ENCODE data around the gene CCNDBP1. TPM values are rescaled to one million over a fixed set of nuclear protein-coding genes. Genes with fewer than 3 reads are reported as not detected.

Gene CCNDBP1
- total RNA-seq, 2 experiments from 2014 or later, result 60.5 to 78.4 TPM

DNA sequence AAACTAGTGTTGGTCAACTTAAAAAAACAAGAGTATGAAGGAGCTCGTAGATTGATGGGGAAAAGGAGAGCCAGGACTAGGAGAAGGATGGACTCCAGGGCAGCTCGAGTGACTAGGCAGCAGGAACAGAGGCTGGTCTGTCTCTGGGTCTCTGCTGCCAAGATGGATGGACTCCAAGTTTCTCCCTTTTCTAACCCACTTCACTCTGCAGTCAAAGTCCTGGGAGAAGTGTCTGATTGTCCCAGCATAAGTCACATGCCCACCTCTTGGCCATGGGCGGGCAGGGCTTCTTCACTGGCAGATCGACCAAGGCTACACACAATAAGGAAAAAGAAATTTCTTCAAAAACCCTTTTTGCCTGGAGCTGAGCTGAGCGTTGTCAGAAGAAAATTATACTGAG lies 44.8 kb downstream of the CCNDBP1 start:
- ATAC-seq (no peak), DNase-seq (no peak)
- peaks cover 11% of the 10 kb centered on the region for H3K27me3 Mint-ChIP-seq
- H3K36me3 Mint-ChIP-seq, result no peaks in the 10 kb centered on the region
- no peaks in the 10 kb centered on the region for H3K9me3 Mint-ChIP-seq (ENCODE audit: low read depth)
- H3K27ac Mint-ChIP-seq, result no peak overlapping the region
- no peak overlapping the region for H3K4me3 Mint-ChIP-seq
- CTCF ChIA-PET, result interaction anchor here (0.6 to 2.3 kb wide), 4 partner anchors 21 to 56 kb away, joined by 3 to 16 read pairs (median 5); no protein-coding TSS in a partner anchor
- peaks cover 11% of the 10 kb centered on the region for H3K4me1 Mint-ChIP-seq

DNA sequence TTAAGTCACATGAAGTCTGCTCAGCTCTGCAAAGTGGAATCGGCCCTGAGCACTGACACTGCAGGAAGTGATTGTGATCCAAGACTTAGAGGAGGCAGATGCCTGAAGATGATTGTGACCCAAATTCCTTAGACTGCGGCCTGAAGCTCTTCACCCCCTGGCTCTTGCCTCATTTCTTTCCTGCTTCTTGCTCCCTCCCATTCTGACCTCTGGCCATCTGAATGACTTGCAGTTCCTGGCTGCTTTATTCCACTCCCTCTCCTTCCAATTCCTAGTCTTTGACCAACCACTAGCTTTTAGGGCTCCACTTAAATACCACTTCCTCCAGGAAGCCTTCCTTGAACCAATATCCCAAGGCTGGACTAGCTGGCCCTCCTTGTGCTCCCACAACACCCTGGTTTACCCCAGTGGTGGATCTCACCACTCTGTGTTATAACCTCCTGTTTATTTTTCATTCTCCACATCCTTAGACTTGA lies 45.5 kb downstream of the CCNDBP1 start:
- DNase-seq, result no peak
- Mint-ChIP-seq H3K4me1 (peaks cover 8% of the 10 kb centered on the region), H3K36me3 (no peaks in the 10 kb centered on the region), H3K27me3 (peaks cover 11% of the 10 kb centered on the region), H3K9me3 (ENCODE audit: low read depth) (no peaks in the 10 kb centered on the region), H3K4me3 (no peak overlapping the region), H3K27ac (no peak overlapping the region)
- CTCF ChIA-PET, result interaction anchor here (1.0 to 1.4 kb wide), 2 partner anchors 49 to 55 kb away, joined by 4 read pairs; no protein-coding TSS in a partner anchor
- no peak for ATAC-seq

DNA sequence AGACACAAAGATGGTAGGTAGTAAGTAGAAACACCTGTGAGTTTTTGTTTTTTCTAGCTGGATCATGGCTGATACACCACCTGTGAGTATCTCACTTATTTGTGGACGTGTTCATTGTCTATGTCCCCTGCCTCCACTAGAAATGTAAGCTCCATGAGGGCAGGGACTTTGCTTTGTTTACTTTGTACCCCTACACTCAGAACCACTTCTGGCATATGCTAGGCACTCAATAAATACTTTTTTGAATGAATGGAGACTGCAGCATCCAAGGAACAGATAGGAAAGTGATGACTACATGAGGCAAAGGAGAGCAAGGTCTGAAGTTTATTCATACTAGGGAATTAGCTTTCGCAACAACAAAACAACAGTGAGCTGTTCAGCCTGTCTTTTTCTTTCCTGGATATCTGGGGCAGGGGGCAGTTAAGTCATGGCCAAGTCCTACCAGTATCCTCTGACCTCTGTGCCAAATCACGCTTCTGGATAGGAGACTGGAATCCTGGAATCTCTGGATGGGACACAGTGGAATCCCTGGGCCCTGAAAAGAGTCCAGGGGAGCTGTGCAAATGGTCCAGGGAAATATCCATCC lies 47.2 kb downstream of the CCNDBP1 start:
- ATAC-seq, result no peak
- CTCF ChIA-PET, result interaction anchor here (0.8 to 1.5 kb wide), 3 partner anchors 9 to 53 kb away, joined by 3 to 5 read pairs (median 3); no protein-coding TSS in a partner anchor
- Mint-ChIP-seq H3K36me3 (no peaks in the 10 kb centered on the region), H3K27ac (no peak overlapping the region), H3K9me3 (ENCODE audit: low read depth) (no peaks in the 10 kb centered on the region), H3K4me1 (peaks cover 5% of the 10 kb centered on the region), H3K27me3 (peaks cover 11% of the 10 kb centered on the region), H3K4me3 (no peak overlapping the region)
- no peak for DNase-seq

DNA sequence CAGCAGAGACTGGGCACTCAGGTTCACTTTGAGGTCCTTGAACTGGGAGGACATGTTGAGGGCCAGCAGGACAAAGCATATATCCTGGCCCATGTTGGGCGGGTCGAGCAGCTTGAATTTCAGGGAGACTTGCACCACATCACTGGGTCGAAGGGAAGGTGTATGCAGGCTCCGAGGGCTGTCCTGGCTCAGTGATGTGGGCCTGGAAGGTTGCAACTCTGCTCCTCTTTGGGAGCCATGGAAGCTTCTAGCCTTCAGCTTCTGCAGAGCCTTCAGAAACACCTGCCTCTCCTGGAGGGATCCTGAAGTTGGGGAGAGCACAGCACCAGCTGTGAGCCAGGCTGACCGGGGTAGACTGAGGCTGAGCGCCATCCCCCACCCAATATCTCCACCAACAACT lies 50.3 kb downstream of the CCNDBP1 start:
- DNase-seq, result no peak
- H3K27me3 Mint-ChIP-seq, result no peaks in the 10 kb centered on the region
- no peak for ATAC-seq
- no peak overlapping the region for H3K4me3 Mint-ChIP-seq
- H3K27ac Mint-ChIP-seq, result no peak overlapping the region
- CTCF ChIA-PET, result interaction anchor here (2.6 kb wide), 1 partner anchor 10 kb away, joined by 14 read pairs; no protein-coding TSS in a partner anchor
- no peaks in the 10 kb centered on the region for H3K36me3 Mint-ChIP-seq
- no peaks in the 10 kb centered on the region for H3K9me3 Mint-ChIP-seq (ENCODE audit: low read depth)
- peaks cover 32% of the 10 kb centered on the region for H3K4me1 Mint-ChIP-seq

GRCh38 chr15:43237842-43238470 lies 52.8 kb downstream of the CCNDBP1 start:
- Mint-ChIP-seq H3K27ac (no peak overlapping the region), H3K36me3 (no peaks in the 10 kb centered on the region), H3K4me1 (peaks cover 32% of the 10 kb centered on the region), H3K9me3 (ENCODE audit: low read depth) (no peaks in the 10 kb centered on the region), H3K4me3 (no peak overlapping the region), H3K27me3 (no peaks in the 10 kb centered on the region)
- no peak for ATAC-seq
- no peak for DNase-seq
- CTCF ChIA-PET, result interaction anchor here (1.6 to 6.9 kb wide), 3 partner anchors 12 to 48 kb away, joined by 3 to 37 read pairs (median 16); no protein-coding TSS in a partner anchor

DNA sequence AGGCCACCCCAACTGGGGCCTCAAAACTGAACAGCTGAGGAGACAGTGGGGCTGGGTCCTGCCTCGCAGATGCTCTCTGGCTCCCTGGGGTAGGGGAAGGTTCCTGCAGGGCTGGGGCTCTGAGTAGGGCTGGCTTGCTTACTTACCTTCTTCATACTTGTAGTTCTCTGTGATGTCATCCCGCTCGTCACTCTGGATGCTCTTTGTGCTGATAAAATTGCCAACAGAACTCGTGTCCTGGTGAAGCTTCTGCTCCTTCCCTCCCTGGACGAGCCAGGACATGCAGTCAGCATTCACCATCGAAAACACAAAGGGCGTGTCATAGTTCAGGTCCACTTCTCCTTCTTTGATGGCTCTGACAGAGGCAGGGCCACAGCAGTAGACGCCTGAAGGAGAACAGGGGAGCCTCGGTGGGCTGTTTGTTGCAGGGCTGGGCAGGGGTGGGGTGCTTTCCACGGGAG lies 53.5 kb downstream of the CCNDBP1 start:
- Mint-ChIP-seq H3K4me3 (no peak overlapping the region), H3K36me3 (no peaks in the 10 kb centered on the region), H3K27me3 (no peaks in the 10 kb centered on the region), H3K4me1 (peaks cover 27% of the 10 kb centered on the region), H3K9me3 (ENCODE audit: low read depth) (no peaks in the 10 kb centered on the region), H3K27ac (no peak overlapping the region)
- CTCF ChIA-PET, result interaction anchor here (0.7 to 6.9 kb wide), 5 partner anchors 10 to 155 kb away, joined by 3 to 37 read pairs (median 4); no protein-coding TSS in a partner anchor
- ATAC-seq (no peak), DNase-seq (no peak)

- CTCF ChIA-PET, result interaction anchor here (1.0 to 6.9 kb wide), 5 partner anchors 9 to 46 kb away, joined by 3 to 37 read pairs (median 4); no protein-coding TSS in a partner anchor
- ATAC-seq (peak; percentile 70), DNase-seq (peak; percentile 75)
- Mint-ChIP-seq H3K27ac (peak overlapping the region; percentile 69), H3K4me3 (no peak overlapping the region), H3K4me1 (peaks cover 28% of the 10 kb centered on the region), H3K36me3 (no peaks in the 10 kb centered on the region), H3K9me3 (ENCODE audit: low read depth) (no peaks in the 10 kb centered on the region), H3K27me3 (no peaks in the 10 kb centered on the region)
These were observed 54.7 kb downstream of the CCNDBP1 start for GRCh38 chr15:43239732-43240491.

- no peak overlapping the region for H3K4me3 Mint-ChIP-seq
- CTCF ChIA-PET, result interaction anchor here (1.1 to 6.9 kb wide), 3 partner anchors 8 to 44 kb away, joined by 3 to 37 read pairs (median 16); no protein-coding TSS in a partner anchor
- H3K36me3 Mint-ChIP-seq, result no peaks in the 10 kb centered on the region
- peaks cover 28% of the 10 kb centered on the region for H3K4me1 Mint-ChIP-seq
- H3K9me3 Mint-ChIP-seq (ENCODE audit: low read depth), result no peaks in the 10 kb centered on the region
- no peak for DNase-seq
- no peak for ATAC-seq
- H3K27me3 Mint-ChIP-seq, result peaks cover 4% of the 10 kb centered on the region
- H3K27ac Mint-ChIP-seq, result no peak overlapping the region
These were observed 55.9 kb downstream of the CCNDBP1 start for GRCh38 chr15:43241100-43241499.

DNA sequence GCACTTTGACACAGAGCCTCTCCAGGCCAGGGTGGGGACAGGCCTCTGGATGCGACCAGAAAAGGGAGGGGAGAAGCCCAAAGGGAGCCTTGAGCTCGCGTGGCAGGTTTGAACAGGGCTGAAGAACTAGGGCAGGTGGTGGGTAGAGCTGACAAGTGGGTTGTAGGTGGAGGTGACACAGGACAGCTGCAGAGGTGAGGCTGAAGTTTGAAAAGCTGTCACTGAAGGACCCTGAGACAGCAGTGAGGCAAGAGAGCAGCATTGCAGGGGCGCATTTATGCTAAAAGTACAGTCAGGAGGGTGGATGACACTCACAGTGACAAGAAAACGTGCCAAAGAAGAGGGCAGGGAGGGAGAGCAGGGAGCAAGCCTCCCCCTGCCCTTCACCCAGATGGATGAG lies 57.4 kb downstream of the CCNDBP1 start:
- Mint-ChIP-seq H3K4me1 (peaks cover 28% of the 10 kb centered on the region), H3K9me3 (ENCODE audit: low read depth) (no peaks in the 10 kb centered on the region), H3K36me3 (no peaks in the 10 kb centered on the region), H3K4me3 (no peak overlapping the region), H3K27ac (no peak overlapping the region), H3K27me3 (peaks cover 9% of the 10 kb centered on the region)
- CTCF ChIA-PET, result interaction anchor here (6.9 kb wide), 1 partner anchor 16 kb away, joined by 37 read pairs; no protein-coding TSS in a partner anchor
- ATAC-seq (no peak), DNase-seq (no peak)

GRCh38 chr15:43243020-43243645 lies 57.9 kb downstream of the CCNDBP1 start:
- H3K36me3 Mint-ChIP-seq, result no peaks in the 10 kb centered on the region
- no peak overlapping the region for H3K27ac Mint-ChIP-seq
- DNase-seq (no peak), ATAC-seq (no peak)
- CTCF ChIA-PET, result interaction anchor here (1.0 to 6.9 kb wide), 2 partner anchors 17 to 42 kb away, joined by 4 to 37 read pairs; no protein-coding TSS in a partner anchor
- H3K4me3 Mint-ChIP-seq, result no peak overlapping the region
- peaks cover 25% of the 10 kb centered on the region for H3K4me1 Mint-ChIP-seq
- H3K9me3 Mint-ChIP-seq (ENCODE audit: low read depth), result no peaks in the 10 kb centered on the region
- peaks cover 9% of the 10 kb centered on the region for H3K27me3 Mint-ChIP-seq

DNA sequence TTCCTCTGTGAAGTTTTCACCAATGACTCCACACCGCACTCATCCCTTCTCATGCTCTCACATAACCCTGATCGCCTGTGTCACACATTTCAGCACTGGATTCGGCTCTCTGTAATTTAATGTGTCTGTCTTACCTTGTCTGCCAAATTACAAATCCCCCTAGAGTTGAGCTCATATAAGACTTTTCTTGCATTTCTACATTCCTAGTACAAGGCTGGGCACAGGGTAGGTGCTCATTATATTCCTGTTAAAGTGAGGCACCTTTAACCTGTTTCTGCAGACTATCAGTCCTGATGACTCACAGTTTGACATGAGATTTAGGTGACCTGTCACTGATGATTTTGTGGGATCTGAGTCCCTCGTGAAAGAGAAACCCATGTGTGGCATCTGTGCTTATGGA lies 58.9 kb downstream of the CCNDBP1 start:
- Mint-ChIP-seq H3K9me3 (ENCODE audit: low read depth) (no peaks in the 10 kb centered on the region), H3K4me1 (peaks cover 19% of the 10 kb centered on the region), H3K27ac (no peak overlapping the region), H3K36me3 (no peaks in the 10 kb centered on the region), H3K27me3 (peaks cover 9% of the 10 kb centered on the region), H3K4me3 (no peak overlapping the region)
- DNase-seq (no peak), ATAC-seq (no peak)
- CTCF ChIA-PET, result interaction anchor here (1.0 kb wide), 1 partner anchor 41 kb away, joined by 4 read pairs; no protein-coding TSS in a partner anchor

GRCh38 chr15:43246261-43246774 lies 61.1 kb downstream of the CCNDBP1 start:
- Mint-ChIP-seq H3K9me3 (ENCODE audit: low read depth) (no peaks in the 10 kb centered on the region), H3K36me3 (peaks cover 2% of the 10 kb centered on the region), H3K27ac (no peak overlapping the region), H3K4me1 (peaks cover 27% of the 10 kb centered on the region), H3K27me3 (peaks cover 9% of the 10 kb centered on the region), H3K4me3 (no peak overlapping the region)
- ATAC-seq (no peak), DNase-seq (no peak)
- CTCF ChIA-PET, result interaction anchor here (2.6 kb wide), 1 partner anchor 21 kb away, joined by 11 read pairs; no protein-coding TSS in a partner anchor
